T-helper 1 cell treated with Interleukin-12 subunit alpha and Interleukin-12 subunit beta and Interleukin-4 antibody, amounts not matched to agents 30 ng/mL and 1 ng/mL, for 36 hours (primary cell): ENCODE results near the gene RPL29. TPM values are rescaled to one million over a fixed set of nuclear protein-coding genes. Genes with fewer than 3 reads are reported as not detected.

ENCODE experiments used
- intact Hi-C: fragments of 100-400 bp; cut with micrococcal nuclease; formaldehyde crosslinking; loops from one replicate; pipeline ENCODE4 v1.15.1; 2024
- total RNA-seq: library from RNA; stranded (reverse); gene quantifications from 2 replicates; pipeline ENCODE4 v1.2.3, GENCODE V29; 2022

Gene RPL29
- total RNA-seq, 1 donor from 2014 or later = 1,243 TPM

DNA sequence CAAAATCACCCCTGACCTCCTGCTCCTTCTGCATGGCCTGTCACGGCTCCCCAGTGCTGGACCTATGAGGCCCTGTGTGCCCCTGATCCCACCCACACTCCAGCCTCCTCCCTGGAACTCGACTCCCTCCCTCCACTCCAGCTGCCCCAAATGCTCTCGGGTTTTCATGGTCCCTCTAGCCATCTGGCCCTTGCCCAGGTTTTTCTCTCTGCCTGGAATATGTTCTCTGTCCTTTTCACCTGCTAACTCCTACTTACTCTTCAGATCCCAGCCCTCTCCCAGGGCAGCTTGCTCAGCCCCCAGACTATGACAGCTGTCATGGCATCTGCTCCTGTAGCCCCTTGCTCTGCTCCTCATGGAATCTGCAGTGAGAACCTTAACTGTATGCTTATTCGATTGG, 30.3 kb upstream of the RPL29 start:
- intact Hi-C loops = no loop called here

DNA sequence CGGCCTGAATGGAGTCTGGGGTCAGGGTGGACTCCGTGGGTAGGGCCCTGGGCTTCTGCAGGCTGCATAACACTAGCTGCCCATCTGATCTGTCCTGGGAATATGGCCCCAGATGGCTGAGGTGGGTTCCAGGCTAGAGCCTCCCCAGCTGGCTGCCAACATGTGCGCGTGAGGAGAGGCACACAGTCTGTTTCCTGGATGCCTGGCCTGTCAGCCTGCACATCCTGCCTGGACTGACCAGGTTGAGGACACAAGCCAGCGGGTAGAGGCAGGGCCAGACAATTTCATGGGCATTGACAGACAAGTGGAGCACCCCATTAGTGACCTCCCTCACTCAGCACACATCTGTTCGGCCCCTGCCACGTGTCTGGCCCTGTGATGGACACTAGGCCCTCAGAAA, 29.8 kb upstream of the RPL29 start:
- intact Hi-C loops = no loop called here

DNA sequence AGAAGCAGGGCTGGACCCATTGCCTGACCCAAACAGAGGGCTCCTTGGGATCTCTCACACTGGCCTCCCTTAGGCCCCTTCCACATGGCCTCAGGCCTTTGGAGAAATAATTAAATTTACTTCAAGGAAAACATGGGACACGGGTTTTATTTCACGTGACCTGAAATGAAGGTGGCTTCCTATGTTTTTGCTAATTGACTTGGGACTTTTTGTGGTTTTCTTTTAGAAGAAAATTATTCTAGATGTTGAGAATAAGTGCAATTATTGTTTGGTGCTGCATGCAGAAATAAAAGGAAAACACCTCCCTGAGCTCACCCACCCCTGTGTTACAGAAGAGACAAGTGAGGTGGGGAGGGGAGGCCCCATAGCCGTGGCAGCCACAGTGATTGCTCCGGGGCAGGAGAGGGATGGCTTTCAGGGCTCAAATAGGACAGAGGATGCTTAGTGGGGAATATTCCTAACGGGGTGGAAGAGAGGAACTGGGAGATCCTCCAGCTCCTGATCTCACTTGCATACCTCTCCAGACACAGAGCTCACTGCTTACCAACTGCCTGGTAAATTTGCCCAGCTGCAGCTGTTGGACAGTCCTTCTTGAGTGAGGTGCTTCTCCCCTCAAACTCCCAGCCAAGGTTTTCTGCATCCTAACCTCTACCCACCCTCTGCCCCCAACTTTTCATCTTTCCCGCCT, 29.2 kb upstream of the RPL29 start:
- intact Hi-C loops = no loop called here

DNA sequence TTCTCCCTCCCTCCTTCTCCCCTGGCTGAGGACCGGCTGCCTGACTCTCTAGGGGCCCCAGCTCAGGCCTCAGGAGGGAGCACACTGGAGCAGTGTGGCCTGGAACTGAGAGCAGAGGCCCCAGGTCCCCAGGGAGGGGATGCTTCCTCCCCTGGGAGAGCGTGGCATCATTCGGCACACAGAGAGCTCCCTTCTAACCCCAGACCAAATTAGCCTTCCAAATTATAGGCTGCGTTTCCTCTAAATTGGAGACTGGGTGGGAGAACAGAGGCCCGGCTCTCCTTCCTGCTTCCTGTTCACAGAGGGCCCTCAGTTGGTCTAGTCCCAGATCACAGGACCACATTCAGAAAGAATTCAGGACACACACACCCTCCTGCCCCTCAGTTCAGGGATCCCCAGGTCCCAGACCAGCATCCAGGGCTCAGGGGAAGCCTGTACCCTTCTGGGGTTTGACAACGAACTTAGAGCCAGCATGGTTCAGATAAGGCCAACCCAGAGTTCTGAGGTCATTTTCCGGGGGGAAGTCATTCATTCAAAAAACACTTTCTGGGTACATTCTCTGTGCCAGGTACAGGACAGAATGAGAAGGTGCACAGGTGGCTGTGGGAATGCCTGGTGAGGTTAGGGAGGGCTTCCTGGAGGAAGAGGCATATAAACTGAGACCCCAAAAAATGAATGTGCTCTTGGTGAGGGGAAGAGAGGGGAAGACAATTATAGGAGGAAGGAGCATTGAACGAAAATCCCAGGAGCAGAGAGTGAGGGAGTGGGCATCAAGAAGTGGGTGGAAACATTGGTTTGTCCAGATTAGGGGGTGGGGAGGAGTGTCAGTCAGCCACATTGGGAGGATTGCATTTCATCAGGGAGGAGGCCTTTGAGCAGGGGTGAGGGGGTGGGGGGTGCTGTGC, 28.4 kb upstream of the RPL29 start:
- intact Hi-C loops = no loop called here

DNA sequence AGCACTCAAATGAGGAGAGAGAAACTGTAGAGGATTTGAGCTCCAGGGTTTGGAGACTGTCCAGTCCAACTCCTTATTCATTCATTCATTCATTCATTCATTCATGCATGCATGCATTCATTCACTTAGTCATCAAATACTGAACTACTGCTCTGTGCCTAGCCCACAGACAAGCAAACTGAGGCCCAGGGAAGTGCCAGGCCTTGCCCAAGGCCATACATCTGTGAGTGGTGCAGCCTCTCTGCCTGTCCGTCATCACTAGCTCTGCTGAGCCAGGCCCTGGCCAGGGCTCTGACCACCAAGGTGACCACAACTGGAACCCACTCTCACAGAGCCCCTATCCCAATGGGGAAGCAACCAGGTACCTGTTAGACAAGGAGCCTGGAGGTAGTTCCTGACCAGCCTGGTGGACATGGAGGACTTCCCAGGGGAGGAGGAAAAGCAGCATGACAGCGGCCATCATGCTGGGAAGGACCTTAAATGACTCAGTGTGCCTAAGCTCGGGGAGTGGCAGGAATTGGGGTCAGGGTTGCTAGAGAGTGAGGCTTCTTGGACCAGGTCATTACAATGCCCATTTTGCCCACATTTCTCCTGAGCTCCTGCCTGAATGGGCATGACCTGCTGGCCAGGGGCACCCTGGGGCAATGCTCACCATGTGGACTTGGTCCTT, 27.5 kb upstream of the RPL29 start:
- intact Hi-C loops = no loop called here

DNA sequence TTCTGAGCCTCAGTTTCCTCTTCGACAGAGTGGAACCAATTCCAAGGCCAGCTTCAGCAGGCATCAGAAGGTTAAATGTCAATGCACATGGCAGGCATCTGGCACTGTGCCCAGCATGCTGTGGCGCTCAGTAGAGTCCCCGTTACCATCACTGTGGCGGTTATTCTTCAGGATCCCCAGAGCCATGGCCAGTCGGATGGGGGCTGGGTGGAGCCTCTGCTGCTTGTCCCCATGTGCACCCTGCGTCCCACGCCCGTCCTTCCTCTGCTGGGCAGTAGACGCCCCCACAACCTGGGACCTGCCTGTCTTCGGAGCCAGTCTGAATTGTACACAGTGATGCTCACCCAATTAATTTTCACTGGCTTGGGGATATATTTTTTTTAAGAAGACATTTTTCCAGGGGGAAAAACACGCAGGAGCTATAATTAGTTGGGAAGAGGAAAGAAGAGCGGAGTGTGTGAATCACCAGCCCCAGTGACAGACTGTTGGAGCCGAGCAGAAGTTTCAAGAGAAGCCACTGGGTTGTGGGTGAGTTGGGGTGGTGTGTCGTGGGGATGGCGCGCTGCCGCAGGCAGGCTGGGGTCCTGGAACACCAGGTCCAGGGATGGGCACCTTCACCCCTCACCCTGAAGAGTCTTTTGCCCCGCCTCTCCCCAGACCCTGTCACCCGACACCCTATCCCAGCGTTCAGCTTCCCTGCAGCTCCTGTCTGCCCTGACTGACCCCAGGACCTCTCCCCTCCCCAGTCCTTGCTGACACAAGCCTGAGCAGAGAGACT, 26.8 kb upstream of the RPL29 start:
- intact Hi-C loops = no loop called here

DNA sequence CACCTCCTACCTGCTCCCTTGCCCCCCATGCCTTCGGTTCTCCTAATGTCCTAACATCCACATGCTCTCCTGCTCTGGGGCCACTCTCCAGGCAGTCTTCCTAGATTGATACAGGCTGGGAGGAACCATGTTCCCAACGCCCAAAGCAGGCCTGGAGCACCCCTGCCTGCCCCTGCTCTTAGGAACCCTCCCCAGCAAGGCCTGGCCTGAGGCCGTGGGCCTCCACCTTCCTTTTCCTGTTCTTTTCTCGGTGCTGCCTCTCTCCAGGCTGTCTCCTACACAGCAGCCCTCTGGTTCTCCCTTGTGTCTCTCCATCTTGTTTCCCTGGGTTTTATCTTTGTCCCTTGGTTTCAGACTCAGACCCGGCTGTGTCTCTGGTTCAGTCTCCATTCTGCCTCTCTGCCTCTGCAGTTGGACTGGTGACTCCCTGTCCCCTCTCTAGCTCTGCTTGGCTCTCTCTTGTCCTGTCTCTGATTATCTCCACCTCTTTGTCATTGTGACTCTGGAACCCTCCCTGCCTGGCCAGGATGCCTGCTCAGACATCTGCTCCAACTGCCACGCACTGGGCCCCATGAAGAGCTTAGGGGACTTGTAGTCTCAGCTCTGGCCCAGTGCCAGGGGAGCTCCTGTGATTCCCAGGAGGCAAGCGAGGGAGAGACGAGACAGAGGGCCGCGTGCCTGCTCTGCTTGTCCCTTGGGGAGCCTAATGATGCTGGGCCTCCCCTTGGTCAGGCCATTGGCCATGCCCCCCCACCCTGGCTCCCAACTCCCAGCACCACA, 26.0 kb upstream of the RPL29 start:
- intact Hi-C loops = no loop called here

DNA sequence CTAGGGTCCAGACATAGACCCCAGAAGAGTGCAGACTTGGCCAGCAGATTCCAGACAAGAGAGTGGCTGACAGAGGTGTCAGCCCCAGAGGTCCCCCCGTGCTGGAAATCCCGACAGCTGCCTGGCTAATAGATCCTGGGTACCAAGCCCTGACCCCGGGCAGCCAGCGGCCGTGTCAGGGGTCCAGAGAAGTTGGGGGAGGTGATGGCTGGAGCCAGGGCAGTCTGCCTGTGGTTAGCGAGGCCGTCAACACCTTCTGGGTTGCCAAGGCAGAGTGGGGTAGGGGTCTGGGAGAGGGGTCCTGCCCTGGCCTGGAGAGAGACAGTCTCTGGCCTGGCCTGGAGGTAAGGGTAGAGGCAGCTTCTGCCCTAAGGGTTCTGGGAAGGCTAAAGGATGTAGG, 25.1 kb upstream of the RPL29 start:
- intact Hi-C loops = no loop called here

DNA sequence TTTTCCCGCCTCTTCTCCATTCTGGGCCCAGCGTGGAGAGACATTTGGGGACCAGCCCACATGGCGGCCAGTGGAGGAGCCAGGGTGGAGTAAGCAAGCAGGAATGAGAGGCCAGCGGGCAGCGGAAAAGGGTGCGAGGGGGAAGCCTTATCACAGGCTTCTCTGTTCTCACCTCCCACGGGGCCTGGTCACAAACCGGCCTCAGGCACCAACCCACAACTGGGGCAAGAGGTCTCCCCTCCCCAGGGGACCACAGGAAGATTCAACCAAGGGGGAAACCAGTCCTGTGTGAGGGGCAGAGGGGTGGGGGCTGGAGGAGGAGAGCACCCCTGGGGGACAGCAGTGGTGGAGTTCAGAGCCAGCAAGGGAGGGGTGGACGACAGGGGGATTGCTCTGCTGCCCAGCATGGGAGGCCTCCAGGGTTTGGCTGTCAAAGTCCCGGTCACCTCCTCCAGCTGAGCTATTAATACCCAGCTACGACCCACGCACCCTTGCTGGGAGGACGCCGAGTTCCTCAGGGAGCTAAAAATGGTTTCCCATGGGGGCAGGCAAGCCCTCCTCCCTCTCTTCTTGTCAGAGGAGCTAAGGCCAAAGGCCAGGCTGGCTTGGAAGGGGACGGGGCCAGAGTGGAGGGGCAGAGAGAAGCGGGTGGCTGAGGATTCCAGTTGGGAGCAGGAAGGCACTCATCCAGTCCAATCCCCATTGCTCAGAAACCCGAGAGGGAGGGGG, 23.8 kb upstream of the RPL29 start:
- intact Hi-C loops = no loop called here

DNA sequence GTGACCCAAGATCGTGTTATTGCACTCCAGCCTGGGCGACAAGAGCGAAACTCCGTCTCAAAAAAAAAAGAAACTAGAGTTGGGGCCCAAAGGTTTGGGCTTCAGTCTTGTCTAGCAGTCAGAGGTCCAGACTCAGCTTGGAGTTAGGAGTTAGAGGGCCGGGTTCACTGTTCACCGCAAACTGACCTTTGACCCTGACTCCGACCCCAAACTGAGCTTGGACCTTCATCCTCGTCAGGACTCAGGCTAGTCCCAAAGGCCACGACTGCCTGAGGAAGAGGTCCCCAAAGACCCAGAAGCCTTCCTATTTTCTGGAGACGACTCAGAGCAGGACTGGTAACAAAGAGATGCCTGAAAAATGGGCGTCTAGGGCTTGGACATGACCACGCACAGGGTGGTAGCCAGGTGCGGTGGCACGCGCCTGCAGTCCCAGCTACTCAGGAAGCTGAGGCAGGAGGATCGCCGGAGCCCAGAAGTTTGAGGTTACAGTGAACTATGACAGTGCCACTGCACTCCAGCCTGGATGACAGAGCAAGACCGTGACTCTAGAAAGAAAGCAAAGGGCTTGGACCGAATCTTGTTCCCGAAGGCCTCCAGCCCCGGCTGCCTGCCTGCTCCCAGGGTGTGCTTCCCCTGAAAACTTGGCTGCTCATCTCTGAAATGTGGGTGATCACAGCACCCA, 22.8 kb upstream of the RPL29 start:
- intact Hi-C loops = no loop called here

DNA sequence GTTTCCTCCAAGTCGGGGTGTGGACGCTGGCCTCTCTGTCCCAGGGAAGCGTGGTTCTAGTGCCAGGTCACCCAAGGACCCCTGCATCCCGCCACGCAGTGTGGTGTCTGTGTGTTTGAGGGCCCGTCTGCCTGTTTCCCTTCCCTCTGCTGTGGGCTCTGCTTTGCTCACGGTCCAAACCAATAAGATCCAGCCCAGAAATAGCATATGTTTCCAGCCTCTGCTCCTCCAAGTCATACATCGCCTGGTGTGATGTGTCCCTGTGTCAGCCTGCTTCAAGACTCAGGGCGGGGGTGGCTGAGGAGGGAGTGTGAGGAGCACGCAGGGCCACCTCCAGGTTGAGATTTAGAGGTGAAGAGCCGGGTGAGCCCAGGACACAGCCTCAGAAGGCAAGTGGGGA, 21.9 kb upstream of the RPL29 start:
- intact Hi-C loops = no loop called here

DNA sequence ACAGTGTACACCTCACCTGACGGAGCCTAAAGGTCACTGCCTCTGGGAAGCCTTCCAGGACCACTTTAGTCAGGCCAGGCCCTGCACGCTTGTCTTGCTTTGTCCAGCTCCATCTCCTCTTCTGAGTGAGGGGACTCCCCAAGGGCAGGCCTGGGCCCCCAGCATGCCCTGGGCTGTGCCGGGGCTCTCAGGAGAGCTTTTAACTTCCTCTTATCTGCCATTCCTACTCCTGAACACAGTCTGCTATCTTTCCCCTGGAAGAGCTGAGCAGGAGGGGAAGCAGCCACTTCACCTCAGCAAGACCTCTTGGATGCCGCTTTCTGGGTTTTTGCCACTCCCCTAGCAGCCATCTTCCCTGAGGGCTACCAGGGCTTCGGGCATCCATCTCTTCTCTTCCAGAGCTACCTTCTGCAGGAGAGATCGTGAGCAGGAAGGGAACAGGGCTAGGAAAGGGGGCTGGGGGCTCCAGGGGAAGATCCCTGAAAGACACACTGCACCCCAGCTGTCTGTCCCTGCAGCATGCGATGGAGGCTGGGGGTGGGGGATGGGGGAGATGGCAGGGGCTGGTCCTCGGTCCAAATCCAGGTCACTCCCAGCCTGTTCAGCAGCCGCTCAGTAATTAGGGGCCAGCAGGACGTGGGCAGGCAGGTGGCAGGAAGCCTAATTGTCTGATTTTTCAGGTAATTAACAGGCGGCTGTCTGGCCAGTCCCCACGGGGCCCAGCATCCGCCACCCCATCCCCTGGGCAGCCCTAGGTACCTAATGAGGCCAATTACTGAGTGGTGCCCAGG, 19.9 kb upstream of the RPL29 start:
- intact Hi-C loops = no loop called here

DNA sequence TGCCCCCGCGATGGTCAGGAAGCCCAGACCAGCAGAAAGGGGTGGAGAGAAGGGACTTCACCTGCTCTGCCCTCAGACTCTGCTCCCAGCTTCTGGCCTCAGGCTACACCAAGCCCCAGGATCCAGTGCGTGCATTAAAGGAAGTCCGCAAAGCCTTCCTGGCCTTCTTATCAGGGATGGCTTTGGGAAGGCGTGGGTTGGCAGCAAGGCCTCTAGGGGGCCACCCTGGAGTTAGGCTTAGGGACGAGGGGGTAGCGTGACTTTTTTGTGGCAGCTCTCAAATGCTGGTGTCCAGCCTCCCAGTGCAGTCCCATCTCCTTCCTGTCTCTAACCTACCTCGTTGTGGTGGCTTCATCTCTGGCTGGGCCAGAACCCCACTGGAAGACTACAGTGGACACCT, 18.9 kb upstream of the RPL29 start:
- intact Hi-C loops = no loop called here

DNA sequence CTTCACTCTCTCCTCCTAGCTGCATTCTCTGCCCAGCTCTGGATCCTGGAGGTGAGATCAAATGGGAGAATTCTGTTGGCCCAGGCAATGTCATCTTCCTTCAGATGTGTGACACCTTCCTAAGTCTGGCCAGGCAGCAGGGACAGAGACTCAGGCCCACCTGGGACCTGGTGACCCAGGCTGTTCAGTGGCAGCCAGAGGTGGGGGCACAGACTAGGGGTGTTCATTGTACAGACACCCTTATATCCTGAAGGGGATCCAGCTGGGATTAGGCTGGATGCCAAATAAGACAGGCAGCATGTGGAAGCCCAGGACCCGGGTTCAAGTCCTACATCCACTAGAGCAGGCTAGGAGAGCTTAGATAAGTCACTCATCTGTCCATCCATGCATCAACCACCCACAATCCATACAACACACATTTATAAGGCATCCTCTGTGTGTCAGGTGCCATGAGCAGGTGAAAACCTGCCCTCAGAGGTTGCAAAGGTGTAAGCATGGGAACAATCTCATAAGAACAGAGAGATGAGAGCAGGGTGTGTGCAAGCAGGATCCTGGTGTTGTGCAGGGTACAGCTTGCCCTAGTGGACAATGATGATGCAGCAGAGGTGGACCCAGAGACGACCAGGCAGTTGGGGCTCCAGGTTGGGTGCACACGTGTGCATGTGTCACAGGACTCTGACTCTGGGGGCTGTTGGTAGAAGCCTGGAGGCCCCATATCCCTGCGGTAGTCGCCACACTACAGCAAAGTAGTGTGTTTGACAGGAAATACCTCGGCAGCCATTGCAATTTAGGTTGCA, 18.3 kb upstream of the RPL29 start:
- intact Hi-C loops = no loop called here

DNA sequence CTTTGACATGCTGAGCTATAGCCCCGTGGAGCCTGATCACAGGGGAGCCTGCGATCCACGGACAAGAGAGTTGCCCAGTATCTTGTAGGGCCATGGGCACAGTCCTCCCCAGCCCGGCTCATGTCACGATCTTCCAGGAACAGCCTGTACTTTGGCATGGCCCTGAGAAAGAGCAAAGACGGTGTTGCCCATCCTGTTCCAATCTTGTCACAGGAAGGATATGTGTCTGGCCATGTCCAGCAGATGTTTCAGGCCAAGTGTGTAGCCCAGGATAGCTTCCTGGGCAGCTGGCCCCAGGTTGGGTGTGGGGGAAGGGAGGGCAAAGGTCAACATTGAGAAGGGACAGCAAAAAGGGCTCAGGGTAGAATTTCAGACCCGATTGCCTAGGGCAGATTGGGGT, 17.0 kb upstream of the RPL29 start:
- intact Hi-C loops = no loop called here

DNA sequence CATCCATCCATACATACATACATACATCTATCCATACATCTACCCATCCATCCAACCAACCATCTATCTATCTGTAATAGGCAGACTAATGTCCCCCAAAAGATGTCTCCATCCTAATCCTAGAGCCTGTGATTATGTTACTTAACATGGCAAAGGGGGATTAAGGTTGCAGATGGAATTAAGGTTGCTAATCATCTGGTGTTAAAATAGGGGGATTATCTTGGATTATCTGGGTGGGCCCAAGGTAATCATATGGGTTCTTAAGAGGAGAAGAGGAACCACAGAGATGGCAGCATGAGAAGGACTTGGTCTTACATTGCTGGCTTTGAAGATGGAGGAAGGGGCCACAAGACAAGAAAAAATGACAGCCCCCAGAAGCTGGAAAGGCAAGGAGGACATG, 14.7 kb upstream of the RPL29 start:
- intact Hi-C loops = no loop called here

DNA sequence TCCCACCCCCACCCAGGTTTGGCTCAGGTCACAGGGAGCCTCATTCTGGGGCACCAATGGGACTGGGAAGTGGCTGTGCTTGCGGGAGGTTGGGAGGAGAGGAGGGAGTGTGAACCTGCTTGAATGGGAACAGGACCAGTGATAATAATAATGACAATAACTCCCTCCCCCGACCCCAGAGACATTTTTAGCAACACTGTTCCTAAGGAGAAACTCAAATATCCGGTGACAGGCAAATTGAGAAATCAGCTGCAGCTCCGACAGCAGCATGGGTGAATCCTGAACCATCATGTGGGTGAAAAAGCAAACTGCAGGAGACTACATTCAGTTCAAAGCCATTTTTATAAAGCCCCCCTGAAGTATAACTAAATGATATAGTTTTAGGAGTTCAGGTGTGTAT, 11.6 kb upstream of the RPL29 start:
- intact Hi-C loops = no loop called here

DNA sequence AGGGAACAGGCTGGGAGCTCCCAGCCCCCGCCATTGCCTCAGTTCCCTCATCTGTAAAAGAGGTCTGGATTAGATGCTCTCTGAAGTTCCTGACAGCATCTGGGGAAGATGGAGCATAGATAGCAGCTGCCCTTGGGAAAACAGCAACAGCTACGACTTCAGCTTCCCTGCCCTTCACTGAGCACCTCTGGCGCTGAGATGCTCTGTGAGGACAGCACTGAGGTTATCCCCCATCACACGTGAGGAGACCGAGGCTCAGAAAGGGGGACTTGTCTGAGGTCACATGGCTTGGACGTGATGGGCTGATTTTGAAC, 11.1 kb upstream of the RPL29 start:
- intact Hi-C loops = no loop called here
